ENCODE data around the gene GNA15.
"Not testable (repeated sequence)": the region's sequence is repeated elsewhere in the genome, so short reads cannot be mapped to it uniquely, and the experiment has no call there.

Gene GNA15

GRCh38 chr19:3149526-3150505, 14.0 kb downstream of the GNA15 start:
- no peak for DNase-seq (ENCODE audit: low read depth in 2 of 2)

- no peak for DNase-seq (ENCODE audit: low read depth in 2 of 2)
These were observed 15.0 kb downstream of the GNA15 start for GRCh38 chr19:3150739-3151329.

- no peak for DNase-seq (ENCODE audit: low read depth in 2 of 2)
These were observed 16.0 kb downstream of the GNA15 start for GRCh38 chr19:3151563-3152418.

- DNase-seq (ENCODE audit: low read depth in 2 of 2): no peak
These were observed 16.6 kb downstream of the GNA15 start for GRCh38 chr19:3152419-3152780.

- DNase-seq (ENCODE audit: low read depth in 2 of 2): no peak
These were observed 17.7 kb downstream of the GNA15 start for GRCh38 chr19:3153286-3154230.

GRCh38 chr19:3154447-3154846, 18.6 kb downstream of the GNA15 start:
- DNase-seq (ENCODE audit: low read depth in 2 of 2): not testable (repeated sequence)

GRCh38 chr19:3154957-3155736, 19.3 kb downstream of the GNA15 start:
- DNase-seq (ENCODE audit: low read depth in 2 of 2): peak; percentile 50 to 56

GRCh38 chr19:3157096-3157845, 21.4 kb downstream of the GNA15 start:
- DNase-seq (ENCODE audit: low read depth in 2 of 2): no peak

GRCh38 chr19:3159565-3159964, 23.7 kb downstream of the GNA15 start:
- no peak for DNase-seq (ENCODE audit: low read depth in 2 of 2)

- no peak for DNase-seq (ENCODE audit: low read depth in 2 of 2)
These were observed 24.4 kb downstream of the GNA15 start for GRCh38 chr19:3160219-3160618.

- DNase-seq (ENCODE audit: low read depth in 2 of 2): no peak
These were observed 25.6 kb downstream of the GNA15 start for GRCh38 chr19:3161453-3161852.

- DNase-seq (ENCODE audit: low read depth in 2 of 2): no peak
These were observed 26.8 kb downstream of the GNA15 start for GRCh38 chr19:3162418-3163229.

GRCh38 chr19:3163230-3163886, 27.5 kb downstream of the GNA15 start:
- DNase-seq (ENCODE audit: low read depth in 2 of 2): peak in 1 of 2 donors; percentile 36

- DNase-seq (ENCODE audit: low read depth in 2 of 2): no peak
These were observed 28.1 kb downstream of the GNA15 start for GRCh38 chr19:3163943-3164342.

- no peak for DNase-seq (ENCODE audit: low read depth in 2 of 2)
These were observed 31.9 kb downstream of the GNA15 start for GRCh38 chr19:3167533-3168272.

- DNase-seq (ENCODE audit: low read depth in 2 of 2): no peak
These were observed 36.2 kb downstream of the GNA15 start for GRCh38 chr19:3171894-3172672.

- DNase-seq (ENCODE audit: low read depth in 2 of 2): not testable (repeated sequence)
These were observed 36.8 kb downstream of the GNA15 start for GRCh38 chr19:3172673-3173000.
